Progenitor cell of endocrine pancreas (in vitro differentiated cells): ENCODE data around the gene SLC16A13. TPM values are rescaled to one million over a fixed set of nuclear protein-coding genes. Genes with fewer than 3 reads are reported as not detected.

Experiments
- DNase-seq: peaks from one replicate; pipeline ENCODE4 v3.0.0; 2021; ENCODE audit warnings: low spot score; ENCODE audit not compliant: unreplicated experiment
- H3K27ac Mint-ChIP-seq: 2 replicates; pipeline ENCODE4 v1.8.0; 2021; ENCODE audit warnings: mild to moderate bottlenecking, moderate library complexity, mixed read lengths
- H3K27me3 Mint-ChIP-seq: 2 replicates; pipeline ENCODE4 v1.8.0; 2021; ENCODE audit warnings: mixed read lengths
- H3K36me3 Mint-ChIP-seq: 2 replicates; pipeline ENCODE4 v1.8.0; 2022; ENCODE audit warnings: mixed read lengths; ENCODE audit not compliant: insufficient read depth
- H3K4me1 Mint-ChIP-seq: 2 replicates; pipeline ENCODE4 v1.8.0; 2021; ENCODE audit warnings: low read depth, mixed read lengths
- H3K4me3 Mint-ChIP-seq: 2 replicates; pipeline ENCODE4 v1.8.0; 2021; ENCODE audit warnings: low read depth, mild to moderate bottlenecking, moderate library complexity, mixed read lengths
- H3K9me3 Mint-ChIP-seq: 2 replicates; pipeline ENCODE4 v1.8.0; 2021; ENCODE audit warnings: low read depth, mixed read lengths
- total RNA-seq: library from RNA; stranded (reverse); gene quantifications from 2 replicates; pipeline ENCODE4 v1.2.1, GENCODE V29; 2021
- TF ChIP-seq, protein P1 (sequence below): fragments of 200-600 bp; sonication (generic); IDR thresholded peaks from one replicate; pipeline ENCODE4 v1.5.0; 2021; ENCODE audit warnings: antibody characterized with exemption, mild to moderate bottlenecking; ENCODE audit not compliant: unreplicated experiment

The SLC16A13 gene
- total RNA-seq, 1 donor from 2014 or later, result 20.3 TPM

- TF ChIP-seq, protein P1, sequence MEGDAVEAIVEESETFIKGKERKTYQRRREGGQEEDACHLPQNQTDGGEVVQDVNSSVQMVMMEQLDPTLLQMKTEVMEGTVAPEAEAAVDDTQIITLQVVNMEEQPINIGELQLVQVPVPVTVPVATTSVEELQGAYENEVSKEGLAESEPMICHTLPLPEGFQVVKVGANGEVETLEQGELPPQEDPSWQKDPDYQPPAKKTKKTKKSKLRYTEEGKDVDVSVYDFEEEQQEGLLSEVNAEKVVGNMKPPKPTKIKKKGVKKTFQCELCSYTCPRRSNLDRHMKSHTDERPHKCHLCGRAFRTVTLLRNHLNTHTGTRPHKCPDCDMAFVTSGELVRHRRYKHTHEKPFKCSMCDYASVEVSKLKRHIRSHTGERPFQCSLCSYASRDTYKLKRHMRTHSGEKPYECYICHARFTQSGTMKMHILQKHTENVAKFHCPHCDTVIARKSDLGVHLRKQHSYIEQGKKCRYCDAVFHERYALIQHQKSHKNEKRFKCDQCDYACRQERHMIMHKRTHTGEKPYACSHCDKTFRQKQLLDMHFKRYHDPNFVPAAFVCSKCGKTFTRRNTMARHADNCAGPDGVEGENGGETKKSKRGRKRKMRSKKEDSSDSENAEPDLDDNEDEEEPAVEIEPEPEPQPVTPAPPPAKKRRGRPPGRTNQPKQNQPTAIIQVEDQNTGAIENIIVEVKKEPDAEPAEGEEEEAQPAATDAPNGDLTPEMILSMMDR, result no peak
- Mint-ChIP-seq H3K4me1 (no peaks in the 10 kb centered on the region), H3K9me3 (no peaks in the 10 kb centered on the region), H3K4me3 (no peak overlapping the region), H3K36me3 (no peaks in the 10 kb centered on the region), H3K27ac (no peak overlapping the region), H3K27me3 (peaks cover 6% of the 10 kb centered on the region)
- DNase-seq, result no peak
Measured at GRCh38 chr17:7056386-7056785, 20.6 kb downstream of the SLC16A13 start.

GRCh38 chr17:7058831-7059447 lies 23.1 kb downstream of the SLC16A13 start:
- Mint-ChIP-seq H3K36me3 (no peaks in the 10 kb centered on the region), H3K27ac (no peak overlapping the region), H3K27me3 (peaks cover 10% of the 10 kb centered on the region)

DNA sequence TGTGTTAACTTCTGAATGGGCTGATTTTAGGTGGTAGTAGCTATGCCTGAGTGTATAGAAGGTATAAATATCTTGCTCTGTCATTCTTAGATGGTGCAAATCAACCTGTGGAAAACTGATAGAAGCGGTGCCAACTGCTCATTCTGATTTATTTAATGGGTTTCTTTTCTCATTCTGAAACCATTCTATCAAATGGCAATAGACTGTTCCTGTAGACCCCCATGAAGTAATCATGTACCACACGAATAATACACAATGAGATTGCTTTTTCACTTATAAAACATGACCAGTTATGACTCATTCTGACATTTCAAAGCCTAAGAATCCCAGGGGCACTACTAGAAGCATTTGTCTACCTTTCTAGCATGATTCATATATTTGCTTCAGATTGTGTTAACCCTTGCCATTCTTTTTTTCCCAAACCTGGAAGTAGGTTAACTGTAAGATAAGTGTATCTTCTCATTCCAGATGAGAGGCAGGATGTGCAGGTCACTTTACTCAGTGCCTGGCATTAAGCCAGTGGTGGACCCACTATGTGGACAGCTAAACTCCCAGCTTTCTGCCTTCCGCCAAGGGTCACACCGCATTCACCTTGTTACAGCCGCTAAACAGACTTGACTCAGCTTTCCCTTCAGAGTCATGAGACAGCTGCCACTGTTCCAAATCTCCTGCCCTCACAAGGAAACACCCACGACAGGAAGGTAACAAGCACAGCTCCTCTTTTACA lies 24.5 kb downstream of the SLC16A13 start:
- DNase-seq, result no peak
- Mint-ChIP-seq H3K4me3 (no peak overlapping the region), H3K27ac (no peak overlapping the region), H3K9me3 (no peaks in the 10 kb centered on the region), H3K36me3 (no peaks in the 10 kb centered on the region), H3K4me1 (no peaks in the 10 kb centered on the region), H3K27me3 (peaks cover 11% of the 10 kb centered on the region)
- TF ChIP-seq, protein P1, result no peak

More at GRCh38 chr17:7058831-7059447, 23.1 kb downstream of the SLC16A13 start:
- no peaks in the 10 kb centered on the region for H3K4me1 Mint-ChIP-seq
- no peaks in the 10 kb centered on the region for H3K9me3 Mint-ChIP-seq
- TF ChIP-seq, protein P1, result no peak
- no peak overlapping the region for H3K4me3 Mint-ChIP-seq
- DNase-seq, result no peak

- Mint-ChIP-seq H3K9me3 (peaks cover 8% of the 10 kb centered on the region), H3K27ac (no peak overlapping the region), H3K4me3 (no peak overlapping the region), H3K36me3 (peaks cover under 1% of the 10 kb centered on the region), H3K4me1 (no peaks in the 10 kb centered on the region), H3K27me3 (peaks cover 15% of the 10 kb centered on the region)
- no peak for DNase-seq
- TF ChIP-seq, protein P1, result no peak
Measured at GRCh38 chr17:7063518-7064094, 27.8 kb downstream of the SLC16A13 start.

- Mint-ChIP-seq H3K4me3 (no peak overlapping the region), H3K4me1 (no peaks in the 10 kb centered on the region), H3K27ac (no peak overlapping the region), H3K9me3 (peaks cover 13% of the 10 kb centered on the region), H3K36me3 (peaks cover 2% of the 10 kb centered on the region), H3K27me3 (peaks cover 18% of the 10 kb centered on the region)
- no peak for DNase-seq
- TF ChIP-seq, protein P1, result no peak
Measured at GRCh38 chr17:7064261-7064660, 28.4 kb downstream of the SLC16A13 start.
